Subcutaneous adipose tissue (tissue), 4 donors: ENCODE data around the gene COL28A1. TPM values are rescaled to one million over a fixed set of nuclear protein-coding genes. Genes with fewer than 3 reads are reported as not detected.

Source experiments
- total RNA-seq, 4 donors: library from RNA; depleted of rRNA; stranded (reverse); fragments of >200 nt; gene quantifications; one replicate each; pipeline ENCODE4 v1.1.0, GENCODE V29; 2016
- TF ChIP-seq, protein P1 (sequence below): fragments of 450-650 bp; IDR thresholded peaks from one replicate; pipeline ENCODE4 v1.5.1; 2016; ENCODE audit warnings: low read depth, mild to moderate bottlenecking, control low read depth, antibody characterized with exemption, moderate library complexity

COL28A1 gene
- total RNA-seq, 4 donors from 2014 or later: 0.51 to 3.2 (median 1.8) TPM

DNA sequence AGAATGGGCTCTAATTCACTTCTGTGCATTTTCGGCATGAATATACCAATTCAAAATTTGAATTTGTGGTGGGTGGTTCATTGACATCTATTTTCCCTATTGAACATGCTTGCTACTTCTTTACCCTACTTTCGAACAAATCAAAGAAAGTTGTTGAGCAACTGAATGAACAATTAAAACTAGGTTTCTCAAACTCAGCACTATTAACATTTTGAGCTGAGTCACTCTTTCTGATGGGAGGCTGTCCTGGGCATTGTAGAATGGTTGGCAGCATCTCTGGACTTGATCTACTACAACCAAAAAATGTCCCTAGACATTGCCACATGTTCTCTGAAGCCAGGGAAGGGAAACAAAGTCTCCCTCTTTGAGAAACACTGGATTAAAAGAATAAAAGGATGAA, 116.7 kb downstream of the COL28A1 start:
- TF ChIP-seq, protein P1, sequence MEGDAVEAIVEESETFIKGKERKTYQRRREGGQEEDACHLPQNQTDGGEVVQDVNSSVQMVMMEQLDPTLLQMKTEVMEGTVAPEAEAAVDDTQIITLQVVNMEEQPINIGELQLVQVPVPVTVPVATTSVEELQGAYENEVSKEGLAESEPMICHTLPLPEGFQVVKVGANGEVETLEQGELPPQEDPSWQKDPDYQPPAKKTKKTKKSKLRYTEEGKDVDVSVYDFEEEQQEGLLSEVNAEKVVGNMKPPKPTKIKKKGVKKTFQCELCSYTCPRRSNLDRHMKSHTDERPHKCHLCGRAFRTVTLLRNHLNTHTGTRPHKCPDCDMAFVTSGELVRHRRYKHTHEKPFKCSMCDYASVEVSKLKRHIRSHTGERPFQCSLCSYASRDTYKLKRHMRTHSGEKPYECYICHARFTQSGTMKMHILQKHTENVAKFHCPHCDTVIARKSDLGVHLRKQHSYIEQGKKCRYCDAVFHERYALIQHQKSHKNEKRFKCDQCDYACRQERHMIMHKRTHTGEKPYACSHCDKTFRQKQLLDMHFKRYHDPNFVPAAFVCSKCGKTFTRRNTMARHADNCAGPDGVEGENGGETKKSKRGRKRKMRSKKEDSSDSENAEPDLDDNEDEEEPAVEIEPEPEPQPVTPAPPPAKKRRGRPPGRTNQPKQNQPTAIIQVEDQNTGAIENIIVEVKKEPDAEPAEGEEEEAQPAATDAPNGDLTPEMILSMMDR: no peak

DNA sequence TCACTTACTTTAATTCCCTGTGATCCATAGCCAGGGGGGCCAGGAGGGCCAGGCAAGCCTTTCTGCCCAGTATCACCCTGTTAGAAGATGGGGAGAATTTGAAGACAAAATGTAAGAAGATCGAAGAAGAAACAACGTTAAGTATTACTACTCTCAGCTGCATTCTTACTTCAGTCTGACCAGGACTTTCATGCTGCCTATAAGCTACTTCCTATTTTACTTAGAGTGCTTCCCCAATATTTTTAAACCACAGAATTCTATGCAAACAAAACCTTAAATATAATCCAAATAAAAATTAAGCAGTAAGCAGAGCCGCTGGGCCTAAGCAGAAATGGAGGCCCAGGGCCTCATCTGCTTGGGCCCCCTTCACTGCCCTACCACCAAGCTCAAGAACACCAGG, 117.8 kb downstream of the COL28A1 start:
- TF ChIP-seq, protein P1: no peak

DNA sequence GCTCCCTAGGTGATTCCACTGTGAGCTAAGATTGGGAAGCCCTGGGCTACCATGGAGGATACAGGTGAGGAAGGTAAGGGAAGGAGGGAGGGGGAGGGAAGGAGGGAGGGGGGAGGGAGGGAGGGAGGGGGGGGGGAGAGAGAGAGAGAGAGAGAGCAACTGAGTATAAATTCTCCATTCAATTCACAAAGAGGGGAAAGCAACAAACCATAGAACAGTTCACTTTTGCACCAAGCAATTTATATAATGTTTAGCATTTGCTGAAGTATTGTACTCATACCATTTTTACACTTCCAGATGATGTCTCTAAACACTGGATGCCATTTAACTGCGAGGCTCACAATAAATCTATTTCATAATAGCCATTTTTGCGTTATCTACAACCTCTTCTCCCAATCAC, 118.3 kb downstream of the COL28A1 start:
- TF ChIP-seq, protein P1: no peak

DNA sequence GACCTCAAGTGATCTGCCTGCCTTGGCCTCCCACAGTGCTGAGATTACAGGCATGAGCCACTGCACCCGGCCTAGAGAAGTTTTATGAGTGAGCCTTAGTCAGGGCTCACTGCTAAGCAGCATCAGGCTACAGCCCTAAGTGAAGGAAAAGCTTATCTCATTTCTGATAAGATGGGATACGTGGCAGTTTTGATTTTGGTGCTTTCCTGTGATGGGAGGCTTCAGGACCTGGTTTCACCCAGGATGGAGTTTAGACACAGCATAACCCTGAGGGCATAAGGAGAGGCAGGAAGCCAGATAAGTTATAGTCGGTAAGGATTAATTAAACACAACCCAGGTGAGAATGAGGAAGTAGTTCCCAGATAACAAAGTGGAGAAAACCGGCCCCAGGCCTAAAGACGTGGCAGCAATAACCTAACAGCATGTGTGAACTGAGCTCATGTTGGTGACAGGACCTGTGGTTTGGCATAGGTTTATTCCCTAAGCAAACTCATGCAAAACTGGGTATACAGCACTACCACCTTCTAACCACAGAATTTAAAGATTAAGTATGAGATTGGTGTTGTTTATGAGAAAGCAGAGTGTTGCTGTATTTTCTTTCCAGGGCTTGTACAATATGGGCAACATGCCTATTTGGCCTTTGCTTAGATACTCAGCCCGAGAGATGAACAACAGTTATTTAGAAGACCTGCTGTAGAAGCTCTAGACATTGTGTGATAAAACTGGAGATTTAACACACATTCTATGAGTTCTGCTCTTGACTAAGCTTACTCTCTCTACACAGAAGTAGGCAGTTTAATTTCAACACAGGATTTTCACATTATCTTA, 119.4 kb downstream of the COL28A1 start:
- TF ChIP-seq, protein P1: no peak

DNA sequence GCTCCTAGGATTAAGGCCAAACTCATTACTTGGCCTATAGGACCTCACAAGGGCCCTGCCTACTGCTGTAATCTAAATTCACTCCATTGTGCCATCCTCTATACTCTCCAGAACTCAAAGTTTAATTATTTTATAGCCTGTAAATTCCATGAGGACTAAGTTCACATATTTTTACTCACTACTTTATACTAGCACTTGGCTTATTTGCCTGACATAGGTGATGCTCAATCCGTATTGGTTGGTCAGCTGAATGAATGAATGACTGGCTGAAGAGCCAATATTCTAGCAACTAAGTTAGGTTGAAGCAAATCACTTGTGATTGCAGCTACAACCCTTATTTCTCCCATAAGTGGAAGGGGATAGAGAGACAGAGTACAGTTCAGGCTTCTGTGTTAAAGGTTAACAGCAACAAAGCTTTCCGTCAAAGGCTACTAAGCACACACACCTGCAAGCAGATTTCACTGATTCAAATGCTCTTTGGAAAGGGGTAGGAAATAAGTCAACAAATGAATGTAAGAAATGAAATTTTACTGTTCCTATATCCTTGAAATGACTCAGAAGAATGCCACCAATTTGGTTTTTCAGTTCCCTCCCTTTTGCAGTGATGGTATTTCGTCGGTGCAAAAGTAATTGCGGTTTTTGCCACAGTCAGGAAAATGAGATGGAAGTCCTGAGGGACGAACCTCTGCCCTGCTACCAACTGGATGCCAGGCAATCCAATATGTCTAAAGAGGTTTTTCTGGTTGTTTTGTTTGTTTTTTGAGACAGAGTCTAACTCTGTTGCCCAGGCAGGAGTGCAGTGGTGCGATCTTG, 120.7 kb downstream of the COL28A1 start:
- TF ChIP-seq, protein P1: no peak

DNA sequence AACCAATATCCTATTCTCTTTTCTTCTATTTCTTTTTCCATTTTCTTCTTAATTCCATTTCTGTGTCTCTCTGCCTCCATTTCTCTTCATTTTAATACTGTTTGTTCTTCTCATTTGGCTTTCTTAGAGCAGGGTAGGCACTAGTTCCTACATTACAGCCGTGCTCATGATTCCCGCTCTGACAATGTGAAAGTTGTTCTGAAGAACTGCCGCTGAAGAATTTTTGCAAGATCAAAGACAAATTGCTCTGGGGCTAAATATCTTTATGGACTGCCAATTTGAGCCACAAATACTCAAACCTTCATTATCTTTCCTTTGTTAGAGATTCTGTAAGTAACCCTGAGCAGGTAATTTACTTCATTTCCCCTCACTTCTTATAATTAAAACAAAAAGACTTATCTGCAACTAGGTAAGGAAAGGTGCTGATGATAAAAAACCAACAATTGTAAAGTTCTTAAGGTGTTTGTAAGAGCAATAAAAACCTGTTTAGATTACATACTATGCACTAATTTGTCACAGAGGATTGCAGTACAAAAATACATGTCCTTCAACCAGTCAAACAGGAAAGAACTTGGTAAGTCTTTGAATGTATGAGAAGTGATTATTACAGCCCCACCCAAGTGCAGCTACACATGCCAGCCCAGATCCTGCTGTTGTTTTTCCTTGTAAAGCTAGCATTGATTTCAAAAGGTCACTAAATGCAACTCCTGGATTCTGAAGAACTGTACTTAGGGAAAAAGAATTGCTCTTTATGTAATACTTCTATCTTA, 127.5 kb downstream of the COL28A1 start:
- TF ChIP-seq, protein P1: no peak

DNA sequence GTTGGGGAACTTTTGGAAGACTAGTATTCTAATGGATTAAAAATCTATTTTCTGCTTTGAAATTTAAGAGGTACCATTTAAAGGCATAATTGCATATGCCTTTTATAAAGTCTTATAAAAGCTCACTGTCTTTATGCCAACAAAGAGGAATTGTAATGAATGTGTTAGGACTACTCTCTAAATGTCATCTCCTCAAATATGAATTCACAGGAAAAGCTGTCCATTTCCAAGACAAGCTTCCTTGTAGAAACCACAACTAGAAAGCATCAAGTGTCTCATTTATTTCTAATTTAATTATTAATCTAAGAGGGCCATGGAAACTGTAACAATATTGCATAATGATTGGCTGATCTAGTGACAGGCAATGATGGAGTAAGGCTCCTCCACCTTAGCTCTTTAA, 130.2 kb downstream of the COL28A1 start:
- TF ChIP-seq, protein P1: no peak
